Nephron (organoid): ENCODE data around the gene MACROD2.

ENCODE experiments used
- H3K27ac Mint-ChIP-seq, 3 experiments: 2 replicates each; pipeline ENCODE4 v1.8.0; 2020; ENCODE audit warnings: mixed read lengths in 3 of 3, mild to moderate bottlenecking in 2 of 3, moderate library complexity in 1 of 3
- H3K27me3 Mint-ChIP-seq: 2 replicates; pipeline ENCODE4 v1.8.0; 2021; ENCODE audit warnings: low read depth, mild to moderate bottlenecking, moderate library complexity, mixed read lengths
- H3K36me3 Mint-ChIP-seq: 2 replicates; pipeline ENCODE4 v1.8.0; 2020; ENCODE audit warnings: low read depth, mixed read lengths
- H3K4me1 Mint-ChIP-seq: 2 replicates; pipeline ENCODE4 v1.8.0; 2020; ENCODE audit warnings: mixed read lengths
- H3K4me3 Mint-ChIP-seq, 3 experiments: 2 replicates each; pipeline ENCODE4 v1.8.0; 2020; ENCODE audit warnings: mild to moderate bottlenecking in 3 of 3, mixed read lengths in 3 of 3, moderate library complexity in 2 of 3
- H3K9me3 Mint-ChIP-seq: 2 replicates; pipeline ENCODE4 v1.8.0; 2020; ENCODE audit warnings: mixed read lengths
- TF ChIP-seq, protein P1 (sequence below), 3 experiments: fragments of 200-600 bp; sonication (generic); IDR thresholded peaks; one replicate each; pipeline ENCODE4 v1.5.0; 2021; ENCODE audit warnings: antibody characterized with exemption in 3 of 3; ENCODE audit not compliant: unreplicated experiment in 3 of 3

The MACROD2 gene

DNA sequence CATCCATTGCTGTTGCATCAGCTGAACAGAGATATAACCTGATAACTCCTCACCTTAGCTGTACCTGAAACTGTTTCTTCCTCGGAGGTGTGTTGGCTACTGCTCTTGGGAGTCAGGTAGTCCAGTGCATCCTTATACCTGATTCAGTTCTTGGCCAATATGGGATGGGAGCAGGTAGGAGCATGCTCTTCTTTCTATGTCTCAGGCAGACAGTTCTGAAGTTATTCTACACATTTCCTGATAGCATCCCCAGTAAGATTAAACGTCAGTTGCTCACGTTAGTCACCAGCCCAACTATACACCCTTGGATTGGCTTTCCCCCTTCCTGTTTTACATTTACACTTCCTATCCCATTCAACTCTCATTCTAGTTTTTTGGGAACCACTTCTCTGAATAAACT, 586.4 kb downstream of the MACROD2 start:
- no peaks in the 10 kb centered on the region for H3K9me3 Mint-ChIP-seq
- H3K27ac Mint-ChIP-seq = no peak overlapping the region
- H3K4me3 Mint-ChIP-seq = no peak overlapping the region
- no peaks in the 10 kb centered on the region for H3K36me3 Mint-ChIP-seq
- H3K4me1 Mint-ChIP-seq = no peaks in the 10 kb centered on the region
- TF ChIP-seq, protein P1, sequence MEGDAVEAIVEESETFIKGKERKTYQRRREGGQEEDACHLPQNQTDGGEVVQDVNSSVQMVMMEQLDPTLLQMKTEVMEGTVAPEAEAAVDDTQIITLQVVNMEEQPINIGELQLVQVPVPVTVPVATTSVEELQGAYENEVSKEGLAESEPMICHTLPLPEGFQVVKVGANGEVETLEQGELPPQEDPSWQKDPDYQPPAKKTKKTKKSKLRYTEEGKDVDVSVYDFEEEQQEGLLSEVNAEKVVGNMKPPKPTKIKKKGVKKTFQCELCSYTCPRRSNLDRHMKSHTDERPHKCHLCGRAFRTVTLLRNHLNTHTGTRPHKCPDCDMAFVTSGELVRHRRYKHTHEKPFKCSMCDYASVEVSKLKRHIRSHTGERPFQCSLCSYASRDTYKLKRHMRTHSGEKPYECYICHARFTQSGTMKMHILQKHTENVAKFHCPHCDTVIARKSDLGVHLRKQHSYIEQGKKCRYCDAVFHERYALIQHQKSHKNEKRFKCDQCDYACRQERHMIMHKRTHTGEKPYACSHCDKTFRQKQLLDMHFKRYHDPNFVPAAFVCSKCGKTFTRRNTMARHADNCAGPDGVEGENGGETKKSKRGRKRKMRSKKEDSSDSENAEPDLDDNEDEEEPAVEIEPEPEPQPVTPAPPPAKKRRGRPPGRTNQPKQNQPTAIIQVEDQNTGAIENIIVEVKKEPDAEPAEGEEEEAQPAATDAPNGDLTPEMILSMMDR (IDR thresholded peaks at IDR 0.05; ENCODE audit: unreplicated experiment in 3 of 3) = no peak
- no peaks in the 10 kb centered on the region for H3K27me3 Mint-ChIP-seq

DNA sequence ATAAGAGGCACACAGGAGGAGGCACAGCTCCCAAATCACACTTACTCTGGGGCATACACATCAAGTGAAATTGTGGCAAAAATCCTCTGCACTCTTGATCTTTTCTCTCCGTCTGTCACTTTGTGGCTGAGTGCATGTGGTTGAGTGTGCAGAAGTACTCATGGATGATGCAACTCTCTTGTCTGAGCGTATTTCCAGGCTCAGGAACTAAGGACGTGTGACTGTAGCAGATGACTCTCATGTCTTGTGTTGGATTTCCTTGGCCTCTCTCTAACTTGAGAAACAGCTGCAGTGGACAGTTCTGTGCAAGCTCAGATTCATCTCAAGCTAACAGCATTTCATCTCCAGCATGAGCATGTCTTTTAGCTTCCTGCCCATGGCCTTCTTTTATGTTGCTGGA, 587.5 kb downstream of the MACROD2 start:
- Mint-ChIP-seq H3K27ac (no peak overlapping the region), H3K9me3 (no peaks in the 10 kb centered on the region), H3K4me3 (no peak overlapping the region), H3K27me3 (no peaks in the 10 kb centered on the region), H3K4me1 (no peaks in the 10 kb centered on the region), H3K36me3 (no peaks in the 10 kb centered on the region)
- TF ChIP-seq, protein P1 (IDR thresholded peaks at IDR 0.05; ENCODE audit: unreplicated experiment in 3 of 3) = no peak

DNA sequence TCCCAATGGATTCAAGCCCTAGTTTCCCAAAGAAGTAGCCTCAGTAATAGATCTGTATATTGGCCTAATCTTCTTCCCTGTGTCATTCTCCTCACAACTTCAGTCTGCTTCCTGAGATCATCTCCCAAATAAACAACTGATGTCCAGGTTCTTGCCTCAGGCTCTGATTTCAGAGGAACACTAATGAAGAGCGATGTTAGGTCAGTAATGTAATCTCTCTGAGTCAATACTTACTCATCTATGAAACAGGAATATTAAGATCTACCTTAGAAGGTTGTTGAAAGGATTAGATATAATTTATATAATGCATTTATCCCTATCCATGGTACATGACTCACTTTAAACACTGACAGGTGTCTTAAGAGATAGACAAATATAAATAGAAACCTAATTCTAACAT, 588.1 kb downstream of the MACROD2 start:
- Mint-ChIP-seq H3K27ac (no peak overlapping the region), H3K27me3 (no peaks in the 10 kb centered on the region), H3K4me1 (no peaks in the 10 kb centered on the region)

DNA sequence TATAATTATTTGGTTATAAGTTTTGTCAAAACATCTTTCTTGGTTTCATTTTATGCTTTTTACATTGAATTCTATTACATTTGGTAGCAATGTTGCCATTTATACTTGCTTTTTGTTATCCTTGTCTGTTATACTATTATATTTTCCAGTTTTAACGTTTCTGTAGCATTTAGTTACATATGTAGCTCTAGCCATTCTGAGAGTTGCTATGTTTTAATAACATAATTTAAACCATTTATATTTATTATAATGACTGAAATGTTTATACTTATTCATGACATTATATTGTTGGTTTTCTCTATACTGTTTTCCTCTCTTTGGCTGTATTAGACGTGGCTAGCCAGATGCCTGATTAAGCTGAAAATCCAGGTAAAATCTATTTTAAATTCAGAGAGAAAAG, 594.1 kb downstream of the MACROD2 start:
- Mint-ChIP-seq H3K36me3 (no peaks in the 10 kb centered on the region), H3K27ac (no peak overlapping the region), H3K9me3 (no peaks in the 10 kb centered on the region), H3K27me3 (no peaks in the 10 kb centered on the region), H3K4me1 (no peaks in the 10 kb centered on the region), H3K4me3 (no peak overlapping the region)
- TF ChIP-seq, protein P1 (IDR thresholded peaks at IDR 0.05; ENCODE audit: unreplicated experiment in 3 of 3) = no peak

More for the DNA sequence above, 588.1 kb downstream of the MACROD2 start:
- TF ChIP-seq, protein P1 (IDR thresholded peaks at IDR 0.05; ENCODE audit: unreplicated experiment in 3 of 3) = no peak
- H3K9me3 Mint-ChIP-seq = no peaks in the 10 kb centered on the region
- H3K4me3 Mint-ChIP-seq = no peak overlapping the region
- H3K36me3 Mint-ChIP-seq = no peaks in the 10 kb centered on the region

DNA sequence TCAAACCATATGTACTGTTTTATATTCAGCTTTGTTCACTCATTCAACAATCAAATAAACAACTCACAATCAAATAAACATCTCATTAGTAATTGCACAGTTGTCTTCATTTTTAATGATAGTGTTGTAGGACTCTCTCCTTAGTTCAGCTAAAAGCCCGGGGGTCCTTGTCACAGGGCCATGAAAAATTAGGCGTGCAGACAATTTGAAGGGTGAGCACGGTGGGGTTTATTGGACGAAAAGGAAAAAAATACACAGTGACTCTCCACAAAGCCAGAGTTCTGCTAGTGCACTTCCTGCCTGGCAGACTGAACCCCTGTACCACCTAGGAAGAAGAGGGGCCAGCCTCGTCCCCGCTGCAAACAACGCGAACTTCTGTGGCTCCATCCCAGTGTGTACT, 599.7 kb downstream of the MACROD2 start:
- Mint-ChIP-seq H3K27ac (peak overlapping the region in 1 of 3 experiments; percentile 54), H3K36me3 (no peaks in the 10 kb centered on the region), H3K4me1 (peaks cover 4% of the 10 kb centered on the region), H3K4me3 (no peak overlapping the region), H3K9me3 (peaks cover 2% of the 10 kb centered on the region), H3K27me3 (no peaks in the 10 kb centered on the region)
- TF ChIP-seq, protein P1 (IDR thresholded peaks at IDR 0.05; ENCODE audit: unreplicated experiment in 3 of 3) = no peak

DNA sequence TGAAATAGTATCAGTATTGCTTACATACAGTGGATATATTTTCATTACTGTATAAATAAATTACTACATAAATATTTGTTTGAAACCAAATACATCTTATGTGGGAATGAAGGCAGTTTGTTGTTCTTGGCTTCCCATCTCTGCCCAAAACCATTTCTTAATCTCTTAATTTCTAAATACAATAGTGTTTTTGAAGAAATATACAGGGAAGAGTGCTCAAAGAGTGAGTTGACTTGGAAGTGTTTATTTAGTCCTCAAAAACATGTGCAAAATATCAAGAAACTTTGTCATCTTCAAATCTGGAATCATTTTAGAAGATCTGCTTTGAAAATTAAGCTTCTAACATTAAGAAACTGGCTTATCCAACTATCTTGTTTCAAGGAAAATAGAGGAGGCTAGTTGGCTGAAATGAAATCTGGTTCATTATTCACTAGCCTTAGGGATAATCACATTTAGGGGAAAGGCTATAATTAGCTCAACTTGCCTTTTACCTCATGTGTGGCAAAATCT, 601.9 kb downstream of the MACROD2 start:
- TF ChIP-seq, protein P1 (IDR thresholded peaks at IDR 0.05; ENCODE audit: unreplicated experiment in 3 of 3) = no peak
- Mint-ChIP-seq H3K36me3 (no peaks in the 10 kb centered on the region), H3K4me1 (peaks cover 4% of the 10 kb centered on the region), H3K9me3 (peaks cover 2% of the 10 kb centered on the region), H3K27ac (no peak overlapping the region), H3K4me3 (no peak overlapping the region), H3K27me3 (no peaks in the 10 kb centered on the region)
